ENCODE results near the gene YPEL5. TPM values are rescaled to one million over a fixed set of nuclear protein-coding genes. Genes with fewer than 3 reads are reported as not detected.

Gene YPEL5
- total and polyA plus RNA-seq, 4 donors, result 57.2 to 154 (median 65.4) TPM

- H3K27ac ChIP-seq (ENCODE audit: low read depth in 1 of 2, low read length in 1 of 2), result no peak overlapping the region
- peaks cover 0 to 2% (median 0%) of the 10 kb centered on the region in 4 donors for H3K9me3 ChIP-seq (ENCODE audit: control insufficient read depth in 4 of 4, insufficient read depth in 3 of 4, low read length in 3 of 4)
- no peak for TF ChIP-seq CTCF (IDR thresholded peaks at IDR 0.05; ENCODE audit: control extremely low read depth, extremely low read depth)
- H3K9ac ChIP-seq (ENCODE audit: insufficient read depth in 1 of 2, low read length in 2 of 2), result no peak overlapping the region
- no peak overlapping the region for H3K4me3 ChIP-seq
- no peaks in the 10 kb centered on the region for H3K36me3 ChIP-seq (ENCODE audit: control insufficient read depth in 4 of 4, insufficient read depth in 4 of 4, low read length in 4 of 4)
- ATAC-seq (ENCODE audit: insufficient read depth, low FRiP score) (no peak), DNase-seq (no peak)
- H3K4me1 ChIP-seq (ENCODE audit: control insufficient read depth in 5 of 5, insufficient read depth in 5 of 5, low read length in 5 of 5), result peaks cover 0 to 6% (median 0%) of the 10 kb centered on the region in 5 donors
- H3K27me3 ChIP-seq (ENCODE audit: control insufficient read depth in 3 of 3, insufficient read depth in 3 of 3, low read length in 2 of 3), result no peaks in the 10 kb centered on the region
- WGBS, 2 donors, result 87 to 89% methylated on average over 4 of the region's 4 CpGs
These were observed 45.5 kb downstream of the YPEL5 start for GRCh38 chr2:30192314-30192713.

GRCh38 chr2:30193104-30193681 lies 46.4 kb downstream of the YPEL5 start:
- Histone ChIP-seq H3K36me3 (ENCODE audit: control insufficient read depth in 4 of 4, insufficient read depth in 4 of 4, low read length in 4 of 4) (no peaks in the 10 kb centered on the region), H3K4me3 (no peak overlapping the region), H3K27ac (ENCODE audit: low read depth in 1 of 2, low read length in 1 of 2) (no peak overlapping the region), H3K9ac (ENCODE audit: insufficient read depth in 1 of 2, low read length in 2 of 2) (no peak overlapping the region), H3K9me3 (ENCODE audit: control insufficient read depth in 4 of 4, insufficient read depth in 3 of 4, low read length in 3 of 4) (no peaks in the 10 kb centered on the region), H3K4me1 (ENCODE audit: control insufficient read depth in 5 of 5, insufficient read depth in 5 of 5, low read length in 5 of 5) (peaks cover 0 to 6% (median 0%) of the 10 kb centered on the region in 5 donors), H3K27me3 (ENCODE audit: control insufficient read depth in 3 of 3, insufficient read depth in 3 of 3, low read length in 2 of 3) (no peaks in the 10 kb centered on the region)
- no peak for DNase-seq
- TF ChIP-seq CTCF (IDR thresholded peaks at IDR 0.05; ENCODE audit: control extremely low read depth, extremely low read depth), result no peak
- ATAC-seq (ENCODE audit: insufficient read depth, low FRiP score), result no peak
- 89 to 93% methylated on average over 13 of the region's 13 CpGs for WGBS, 2 donors

- ATAC-seq (ENCODE audit: insufficient read depth, low FRiP score), result no peak
- Histone ChIP-seq H3K36me3 (ENCODE audit: control insufficient read depth in 4 of 4, insufficient read depth in 4 of 4, low read length in 4 of 4) (no peaks in the 10 kb centered on the region), H3K27me3 (ENCODE audit: control insufficient read depth in 3 of 3, insufficient read depth in 3 of 3, low read length in 2 of 3) (no peaks in the 10 kb centered on the region), H3K4me3 (no peak overlapping the region), H3K4me1 (ENCODE audit: control insufficient read depth in 5 of 5, insufficient read depth in 5 of 5, low read length in 5 of 5) (peaks cover 0 to 6% (median 0%) of the 10 kb centered on the region in 5 donors), H3K9me3 (ENCODE audit: control insufficient read depth in 4 of 4, insufficient read depth in 3 of 4, low read length in 3 of 4) (no peaks in the 10 kb centered on the region), H3K27ac (ENCODE audit: low read depth in 1 of 2, low read length in 1 of 2) (no peak overlapping the region), H3K9ac (ENCODE audit: insufficient read depth in 1 of 2, low read length in 2 of 2) (no peak overlapping the region)
- no peak for TF ChIP-seq CTCF (IDR thresholded peaks at IDR 0.05; ENCODE audit: control extremely low read depth, extremely low read depth)
- no peak for DNase-seq
- WGBS, 2 donors, result 83 to 86% methylated on average over 7 of the region's 7 CpGs
These were observed 47.6 kb downstream of the YPEL5 start for GRCh38 chr2:30194421-30194820.

- 54 to 77% methylated on average over 4 of the region's 4 CpGs for WGBS, 2 donors
- Histone ChIP-seq H3K27ac (ENCODE audit: low read depth in 1 of 2, low read length in 1 of 2) (no peak overlapping the region), H3K4me3 (no peak overlapping the region), H3K9me3 (ENCODE audit: control insufficient read depth in 4 of 4, insufficient read depth in 3 of 4, low read length in 3 of 4) (no peaks in the 10 kb centered on the region), H3K4me1 (ENCODE audit: control insufficient read depth in 5 of 5, insufficient read depth in 5 of 5, low read length in 5 of 5) (peaks cover 0 to 6% (median 0%) of the 10 kb centered on the region in 5 donors), H3K9ac (ENCODE audit: insufficient read depth in 1 of 2, low read length in 2 of 2) (no peak overlapping the region), H3K36me3 (ENCODE audit: control insufficient read depth in 4 of 4, insufficient read depth in 4 of 4, low read length in 4 of 4) (no peaks in the 10 kb centered on the region), H3K27me3 (ENCODE audit: control insufficient read depth in 3 of 3, insufficient read depth in 3 of 3, low read length in 2 of 3) (no peaks in the 10 kb centered on the region)
- TF ChIP-seq CTCF (IDR thresholded peaks at IDR 0.05; ENCODE audit: control extremely low read depth, extremely low read depth), result no peak
- DNase-seq, result no peak
- ATAC-seq (ENCODE audit: insufficient read depth, low FRiP score), result no peak
These were observed 48.2 kb downstream of the YPEL5 start for GRCh38 chr2:30195016-30195415.

Data from lung (tissue), 12 donors.